K562 (cell line): ENCODE measurements around the gene BZW1. TPM values are rescaled to one million over a fixed set of nuclear protein-coding genes. Genes with fewer than 3 reads are reported as not detected.

Source experiments
- ATAC-seq: fragments of 200-7000 bp; cut with Tn5 transposase; 3 replicates; pipeline ENCODE4 v1.9.1; 2020; ENCODE audit warnings: moderate library complexity
- BruUV-seq: library from RNA; stranded (reverse); fragments of 400-500 nt; replicated peaks from 2 replicates; lab custom pipeline; 2021; lab: Mats Ljungman, UMichigan
- CTCF ChIA-PET: fragments of 300-600 bp; formaldehyde crosslinking; extraction: SDS; loops from one replicate; lab custom pipeline; 2021; ENCODE audit warnings: low intra/inter-chr PET ratio; lab: Yijun Ruan, JAX
- POLR2A ChIA-PET: fragments of 300-600, 350-650 bp; sonication (Branson Sonifier 250); formaldehyde crosslinking; extraction: SDS; loops from one replicate; lab custom pipeline; 2021; ENCODE audit warnings: antibody characterized with exemption, inconsistent platforms; lab: Yijun Ruan, JAX
- DNase-seq, 4 experiments: peaks; one replicate each; pipeline versions ENCODE4 v3.0.0 to v3.0.0-alpha.2; 2011 to 2018; ENCODE audit warnings: low spot score in 3 of 4, mixed read lengths in 3 of 4; ENCODE audit errors: extremely low read depth in 1 of 4
- FAIRE-seq: peaks from 2 replicates; lab custom pipeline; 2011; peaks lifted over from hg19 to GRCh38; lab: Jason Lieb, UNC
- H2AFZ ChIP-seq: 2 replicates; pipeline ENCODE4 v1.6.0; 2011; ENCODE audit warnings: low read depth, low read length, control low read depth, inconsistent platforms
- H3K27ac ChIP-seq: fragments of 200-600 bp; 3 replicates; pipeline ENCODE4 v1.8.0; 2011; ENCODE audit warnings: low read depth, mild to moderate bottlenecking, control low read depth, inconsistent platforms, low read length, moderate library complexity, mixed read lengths; ENCODE audit errors: extremely low read depth
- H3K27me3 ChIP-seq, 2 experiments: fragments of 300-600 bp in 1 of 2; 2 replicates in 1 of 2; 3 replicates in 1 of 2; pipeline versions ENCODE4 v1.6.0 to v1.8.0; 2011; ENCODE audit warnings: inconsistent platforms in 2 of 2, low read length in 2 of 2, mild to moderate bottlenecking in 1 of 2, mixed read lengths in 1 of 2, moderate library complexity in 1 of 2; ENCODE audit not compliant: control insufficient read depth in 2 of 2, insufficient read depth in 2 of 2
- H3K36me3 ChIP-seq: fragments of 300-600 bp; 3 replicates; pipeline ENCODE4 v1.8.0; 2011; ENCODE audit warnings: mild to moderate bottlenecking, low read length, inconsistent platforms; ENCODE audit not compliant: control insufficient read depth, insufficient read depth
- H3K4me1 ChIP-seq, 2 experiments: fragments of 200-600 bp in 1 of 2; replicated peaks in 1 of 2; 2 replicates in 1 of 2; 3 replicates in 1 of 2; pipeline versions ENCODE4 v1.5.1 to v1.8.0; 2011; ENCODE audit warnings: inconsistent platforms in 2 of 2, low read length in 2 of 2, mild to moderate bottlenecking in 1 of 2, mixed read lengths in 1 of 2, moderate library complexity in 1 of 2; ENCODE audit not compliant: control insufficient read depth in 2 of 2, insufficient read depth in 2 of 2
- H3K4me2 ChIP-seq: 2 replicates; pipeline ENCODE4 v1.6.1; 2011; ENCODE audit warnings: low read length, control low read depth, inconsistent platforms, mixed read lengths; ENCODE audit not compliant: insufficient read depth
- H3K4me3 ChIP-seq: fragments of 200-600 bp; sonication (generic), shearing (Covaris generic); 2 replicates; pipeline ENCODE4 v1.5.1; 2016; ENCODE audit warnings: control low read depth, inconsistent platforms
- H3K79me2 ChIP-seq: fragments of 200-600 bp; 3 replicates; pipeline ENCODE4 v1.8.0; 2011; ENCODE audit warnings: low read length, inconsistent platforms; ENCODE audit not compliant: control insufficient read depth, insufficient read depth
- H3K9ac ChIP-seq, 2 experiments: 2 replicates each; pipeline versions ENCODE4 v1.6.0 to v1.6.1; 2011; ENCODE audit warnings: low read depth in 2 of 2, low read length in 2 of 2, control low read depth in 1 of 2, inconsistent platforms in 1 of 2, mild to moderate bottlenecking in 1 of 2, mixed read lengths in 1 of 2; ENCODE audit not compliant: insufficient read depth in 1 of 2
- H3K9me1 ChIP-seq: one replicate; pipeline ENCODE4 v1.6.0; 2011; ENCODE audit warnings: inconsistent platforms, mild to moderate bottlenecking, low read length, moderate library complexity; ENCODE audit not compliant: control insufficient read depth, insufficient read depth
- H3K9me3 ChIP-seq: replicated peaks from 2 replicates; pipeline ENCODE4 v1.5.1; 2011; ENCODE audit warnings: low read depth, low read length, inconsistent platforms; ENCODE audit not compliant: control insufficient read depth, insufficient read depth
- H4K20me1 ChIP-seq: replicated peaks from 2 replicates; pipeline ENCODE4 v1.6.1; 2011; ENCODE audit warnings: low read length, inconsistent platforms, mixed read lengths; ENCODE audit not compliant: control insufficient read depth, insufficient read depth
- CBFA2T2 ChIP-seq: fragments of 450-650 bp; conservative IDR thresholded peaks from 2 replicates; pipeline ENCODE4 v1.6.1; 2017; ENCODE audit warnings: mild to moderate bottlenecking
- ZNF512 ChIP-seq: IDR thresholded peaks from 2 replicates; pipeline ENCODE4 v1.6.1; 2016; ENCODE audit warnings: missing genetic modification characterization, missing compliant biosample characterization
- ZNF592 ChIP-seq: fragments of 450-650 bp; IDR thresholded peaks from 2 replicates; pipeline ENCODE4 v1.6.1; 2017; ENCODE audit warnings: antibody characterized with exemption, mild to moderate bottlenecking
- WGBS: fragments of 100-300 bp; shearing (Covaris generic); methylation state at CpG from one replicate; pipeline ENCODE4 v1.1.6; 2016; ENCODE audit warnings: low coverage, mixed read lengths; ENCODE audit not compliant: insufficient coverage; ENCODE audit errors: missing lambda C conversion rate; 5-methylcytosine and 5-hydroxymethylcytosine counted together
- in situ Hi-C: fragments of 300-500 bp; cut with MboI; formaldehyde crosslinking; loops from 4 replicates; pipeline ENCODE4 v1.15.0; 2018; ENCODE audit warnings: inconsistent platforms, mixed read lengths
- intact Hi-C: fragments of 100-400 bp; cut with micrococcal nuclease; formaldehyde crosslinking; loops from 2 replicates; pipeline ENCODE4 v1.14.2; 2022
- polyA plus RNA-seq, 8 experiments: library from polyadenylated mRNA; depleted of rRNA in 4 of 8; stranded (reverse) in 5 of 8; unstranded in 3 of 8; fragments of >200 nt; fragmentation: Nextera tagmentation in 2 of 8; fragmentation: Illumina TruSeq in 1 of 8; extraction: Ambion mirVana in 2 of 8; extraction: Trizol in 1 of 8; gene quantifications; 2 replicates each; pipeline versions ENCODE4 v1.2.1 to v1.2.3, GENCODE V29; 2011 to 2014; ENCODE audit warnings: inconsistent platforms in 1 of 8, missing spikeins in 1 of 8
- total RNA-seq, 7 experiments: library from RNA; depleted of rRNA in 6 of 7; stranded (reverse); fragments of >200 nt in 6 of 7; fragmentation: Illumina TruSeq in 2 of 7; extraction: Trizol in 2 of 7; gene quantifications; 2 replicates each; pipeline versions ENCODE4 v1.2.1 to v1.2.3, GENCODE V29; 2011 to 2021; ENCODE audit warnings: low replicate concordance in 1 of 7

Gene BZW1
- total and polyA plus RNA-seq, 9 of the 15 experiments (the other 6 are each of a cell fraction or from before 2014, with no cell fraction given): 110 to 244 (median 198) TPM

DNA sequence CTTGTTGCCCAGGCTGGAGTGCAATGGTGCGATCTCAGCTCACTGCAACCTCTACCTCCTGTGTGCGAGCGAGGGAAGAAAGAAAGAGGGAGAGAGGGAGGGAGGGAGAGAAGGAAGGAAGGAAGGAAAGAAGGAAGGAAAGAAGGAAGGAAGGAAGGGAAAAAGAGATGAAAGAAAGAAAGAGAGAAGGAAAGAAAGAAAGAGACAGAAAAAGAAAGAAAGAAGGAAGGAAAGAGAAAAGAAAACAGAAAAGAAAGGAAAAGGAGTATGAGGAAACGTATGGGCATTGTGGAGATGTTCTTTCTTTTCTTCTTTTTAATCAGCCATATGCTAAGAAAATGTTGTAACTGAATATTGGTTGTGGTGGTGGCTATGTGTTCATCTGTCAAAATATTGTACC, 36.2 kb downstream of the BZW1 start:
- POLR2A ChIA-PET: interaction anchor here (0.6 to 3.9 kb wide), 3 partner anchors 9 to 92 kb away, joined by 3 to 27 read pairs (median 7); partner anchors contain the start of gene CLK1

More for the DNA sequence above, 36.2 kb downstream of the BZW1 start:
- Histone ChIP-seq H3K79me2 (no peaks in the 10 kb centered on the region), H3K4me1 (peaks cover 0 to 10% of the 10 kb centered on the region in 2 experiments; a peak in 2 of 5 replicates), H3K27ac (no peak overlapping the region), H4K20me1 (no peaks in the 10 kb centered on the region), H3K9ac (no peak overlapping the region), H3K9me1 (no peaks in the 10 kb centered on the region), H3K27me3 (no peaks in the 10 kb centered on the region), H3K9me3 (no peaks in the 10 kb centered on the region), H3K4me3 (no peak overlapping the region), H3K4me2 (no peak overlapping the region), H3K36me3 (peaks cover 19% of the 10 kb centered on the region; the same call in 2 of the 3 replicates), H2AFZ (no peak overlapping the region)
- TF ChIP-seq ZNF512 (tag): peak; percentile 78
- no peak for TF ChIP-seq ZNF592
- no peak for TF ChIP-seq CBFA2T2
- in situ Hi-C loops: no loop called here
- no peak for DNase-seq
- WGBS: 20% methylated on average over 2 of the region's 4 CpGs
- intact Hi-C loops: no loop called here
- CTCF ChIA-PET: no interaction called here
- no TSS peak for BruUV-seq
- FAIRE-seq: no peak
- no peak for ATAC-seq
